Effector memory CD4-positive, alpha-beta T cell (primary cell): Measurements from ENCODE around the gene THAP8.

Experiments
- DNase-seq, 3 donors: peaks; one replicate each; pipeline ENCODE4 v3.0.0-alpha.2; 2020
- H3K27ac ChIP-seq: 2 replicates; pipeline ENCODE4 v1.7.0; 2013; ENCODE audit warnings: mild to moderate bottlenecking, low read length, moderate library complexity; ENCODE audit not compliant: insufficient read depth, poor library complexity, severe bottlenecking
- H3K27me3 ChIP-seq: replicated peaks from 2 replicates; pipeline ENCODE4 v1.7.0; 2013; ENCODE audit warnings: mild to moderate bottlenecking, low read length; ENCODE audit not compliant: insufficient read depth, control insufficient read depth, poor library complexity, severe bottlenecking
- H3K36me3 ChIP-seq: 2 replicates; pipeline ENCODE4 v1.7.0; 2013; ENCODE audit warnings: mild to moderate bottlenecking, low read length, moderate library complexity; ENCODE audit not compliant: control insufficient read depth, insufficient read depth
- H3K4me1 ChIP-seq: 2 replicates; pipeline ENCODE4 v1.7.0; 2013; ENCODE audit warnings: low read length, mild to moderate bottlenecking; ENCODE audit not compliant: control insufficient read depth, insufficient read depth, poor library complexity, severe bottlenecking
- H3K4me3 ChIP-seq: 2 replicates; pipeline ENCODE4 v1.7.0; 2013; ENCODE audit warnings: low read length, low read depth, mild to moderate bottlenecking; ENCODE audit not compliant: insufficient read depth, poor library complexity, severe bottlenecking
- H3K9me3 ChIP-seq: 2 replicates; pipeline ENCODE4 v1.7.0; 2013; ENCODE audit warnings: mild to moderate bottlenecking, low read length, moderate library complexity; ENCODE audit not compliant: control insufficient read depth

Gene THAP8

GRCh38 chr19:36090910-36091695 lies 37.0 kb upstream of the THAP8 start:
- H3K4me3 ChIP-seq: no peak overlapping the region
- no peak overlapping the region for H3K27ac ChIP-seq
- no peaks in the 10 kb centered on the region for H3K36me3 ChIP-seq
- H3K27me3 ChIP-seq: no peaks in the 10 kb centered on the region
- no peaks in the 10 kb centered on the region for H3K9me3 ChIP-seq
- H3K4me1 ChIP-seq: no peaks in the 10 kb centered on the region
- DNase-seq: no peak

GRCh38 chr19:36089847-36090246 lies 35.8 kb upstream of the THAP8 start:
- Histone ChIP-seq H3K36me3 (no peaks in the 10 kb centered on the region), H3K4me3 (no peak overlapping the region), H3K27ac (no peak overlapping the region), H3K4me1 (no peaks in the 10 kb centered on the region), H3K9me3 (no peaks in the 10 kb centered on the region), H3K27me3 (no peaks in the 10 kb centered on the region)
- no peak for DNase-seq

- no peaks in the 10 kb centered on the region for H3K27me3 ChIP-seq
- H3K36me3 ChIP-seq: no peaks in the 10 kb centered on the region
- H3K9me3 ChIP-seq: no peaks in the 10 kb centered on the region
- DNase-seq: no peak
- no peak overlapping the region for H3K27ac ChIP-seq
- H3K4me3 ChIP-seq: no peak overlapping the region
- no peaks in the 10 kb centered on the region for H3K4me1 ChIP-seq
These were observed 32.2 kb upstream of the THAP8 start for GRCh38 chr19:36086326-36086725.

GRCh38 chr19:36084231-36085009 lies 30.3 kb upstream of the THAP8 start:
- no peak for DNase-seq
- Histone ChIP-seq H3K36me3 (no peaks in the 10 kb centered on the region), H3K4me3 (no peak overlapping the region), H3K27ac (no peak overlapping the region), H3K9me3 (no peaks in the 10 kb centered on the region), H3K27me3 (no peaks in the 10 kb centered on the region), H3K4me1 (no peaks in the 10 kb centered on the region)

- Histone ChIP-seq H3K9me3 (no peaks in the 10 kb centered on the region), H3K27me3 (no peaks in the 10 kb centered on the region), H3K4me3 (no peak overlapping the region), H3K36me3 (no peaks in the 10 kb centered on the region), H3K27ac (no peak overlapping the region), H3K4me1 (no peaks in the 10 kb centered on the region)
- no peak for DNase-seq
These were observed 28.8 kb upstream of the THAP8 start for GRCh38 chr19:36082916-36083315.

- DNase-seq: no peak
- no peaks in the 10 kb centered on the region for H3K36me3 ChIP-seq
- H3K4me3 ChIP-seq: no peak overlapping the region
- H3K27me3 ChIP-seq: no peaks in the 10 kb centered on the region
- H3K4me1 ChIP-seq: no peaks in the 10 kb centered on the region
- no peak overlapping the region for H3K27ac ChIP-seq
- H3K9me3 ChIP-seq: no peaks in the 10 kb centered on the region
These were observed 27.8 kb upstream of the THAP8 start for GRCh38 chr19:36081894-36082293.

GRCh38 chr19:36081385-36081784 lies 27.3 kb upstream of the THAP8 start:
- Histone ChIP-seq H3K27me3 (no peaks in the 10 kb centered on the region), H3K9me3 (no peaks in the 10 kb centered on the region), H3K27ac (no peak overlapping the region), H3K36me3 (no peaks in the 10 kb centered on the region), H3K4me3 (no peak overlapping the region), H3K4me1 (no peaks in the 10 kb centered on the region)
- no peak for DNase-seq

- Histone ChIP-seq H3K36me3 (no peaks in the 10 kb centered on the region), H3K9me3 (no peaks in the 10 kb centered on the region), H3K27ac (no peak overlapping the region), H3K4me1 (no peaks in the 10 kb centered on the region), H3K27me3 (no peaks in the 10 kb centered on the region), H3K4me3 (no peak overlapping the region)
- DNase-seq: no peak
These were observed 25.4 kb upstream of the THAP8 start for GRCh38 chr19:36079389-36079945.

- H3K4me3 ChIP-seq: no peak overlapping the region
- H3K27ac ChIP-seq: no peak overlapping the region
- no peaks in the 10 kb centered on the region for H3K36me3 ChIP-seq
- H3K4me1 ChIP-seq: no peaks in the 10 kb centered on the region
- H3K9me3 ChIP-seq: no peaks in the 10 kb centered on the region
- H3K27me3 ChIP-seq: no peaks in the 10 kb centered on the region
- no peak for DNase-seq
These were observed 19.2 kb upstream of the THAP8 start for GRCh38 chr19:36073121-36073876.
